CMK (cell line): ENCODE results near the gene RAB27B.
"Not testable (repeated sequence)": the region's sequence is repeated elsewhere in the genome, so short reads cannot be mapped to it uniquely, and the experiment has no call there.

Experiments used
- DNase-seq: peaks from one replicate; pipeline ENCODE4 v3.0.0-alpha.2; 2010; ENCODE audit warnings: low read depth

The RAB27B gene

GRCh38 chr18:54828281-54828881, at the start of gene RAB27B:
RAB27B (plus strand) TSS chr18:54828477; CDS start chr18:54877586, 49,109 bp downstream.
- no peak for DNase-seq

GRCh38 chr18:54780285-54780861, 47.9 kb upstream of the RAB27B start:
- no peak for DNase-seq

- no peak for DNase-seq
These were observed 47.3 kb upstream of the RAB27B start for GRCh38 chr18:54780970-54781369.

- DNase-seq: no peak
These were observed 45.1 kb upstream of the RAB27B start for GRCh38 chr18:54783139-54783538.

- no peak for DNase-seq
These were observed 42.1 kb upstream of the RAB27B start for GRCh38 chr18:54786206-54786605.

- DNase-seq: no peak
These were observed 41.2 kb upstream of the RAB27B start for GRCh38 chr18:54787121-54787520.

GRCh38 chr18:54787616-54788015, 40.7 kb upstream of the RAB27B start:
- no peak for DNase-seq

- no peak for DNase-seq
These were observed 38.2 kb upstream of the RAB27B start for GRCh38 chr18:54790109-54790508.

- no peak for DNase-seq
These were observed 36.6 kb upstream of the RAB27B start for GRCh38 chr18:54791657-54792056.

GRCh38 chr18:54792079-54792478, 36.2 kb upstream of the RAB27B start:
- no peak for DNase-seq

- no peak for DNase-seq
These were observed 33.5 kb upstream of the RAB27B start for GRCh38 chr18:54794823-54795222.

- DNase-seq: no peak
These were observed 30.1 kb upstream of the RAB27B start for GRCh38 chr18:54798186-54798585.

- DNase-seq: no peak
These were observed 26.9 kb upstream of the RAB27B start for GRCh38 chr18:54801374-54801773.

GRCh38 chr18:54802178-54802577, 26.1 kb upstream of the RAB27B start:
- no peak for DNase-seq

GRCh38 chr18:54802686-54803395, 25.4 kb upstream of the RAB27B start:
- DNase-seq: no peak

- DNase-seq: peak; percentile 61
These were observed 22.5 kb upstream of the RAB27B start for GRCh38 chr18:54805571-54806334.

- DNase-seq: no peak
These were observed 21.8 kb upstream of the RAB27B start for GRCh38 chr18:54806526-54806925.

- DNase-seq: no peak
These were observed 21.0 kb upstream of the RAB27B start for GRCh38 chr18:54807303-54807702.

- DNase-seq: not testable (repeated sequence)
These were observed 17.6 kb upstream of the RAB27B start for GRCh38 chr18:54810662-54811061.

- no peak for DNase-seq
These were observed 15.4 kb upstream of the RAB27B start for GRCh38 chr18:54812885-54813284.

- DNase-seq: no peak
These were observed 15.0 kb upstream of the RAB27B start for GRCh38 chr18:54813305-54813704.

- no peak for DNase-seq
These were observed 14.2 kb upstream of the RAB27B start for GRCh38 chr18:54813977-54814565.
